Left lung (tissue), 10 donors: Measurements from ENCODE around the gene COL9A1. TPM values are rescaled to one million over a fixed set of nuclear protein-coding genes. Genes with fewer than 3 reads are reported as not detected.

Source experiments
- ATAC-seq: fragments of 200-7000 bp; cut with Tn5 transposase; one replicate; pipeline ENCODE4 v1.9.1; 2020; ENCODE audit warnings: moderate library complexity
- DNase-seq, 4 donors: peaks; one replicate each; pipeline ENCODE4 v3.0.0-alpha.2; 2013 to 2020
- H3K27ac ChIP-seq, 2 donors: fragments of 200-600 bp; sonication (generic) in 1 of 2; one replicate each; pipeline versions ENCODE4 v1.5.0 to v1.8.0; 2020 to 2021
- H3K27me3 ChIP-seq, 2 donors: fragments of 200-600 bp; sonication (generic) in 1 of 2; one replicate each; pipeline versions ENCODE4 v1.5.0 to v1.8.0; 2020 to 2021
- H3K36me3 ChIP-seq, 2 donors: fragments of 200-600 bp; sonication (generic) in 1 of 2; one replicate each; pipeline versions ENCODE4 v1.5.0 to v1.8.0; 2020 to 2021
- H3K4me1 ChIP-seq, 2 donors: fragments of 200-600 bp; one replicate each; pipeline ENCODE4 v1.8.0; 2021
- H3K4me3 ChIP-seq, 2 donors: fragments of 200-600 bp; sonication (generic) in 1 of 2; one replicate each; pipeline versions ENCODE4 v1.5.0 to v1.8.0; 2020 to 2021; ENCODE audit warnings: mild to moderate bottlenecking in 1 of 2
- H3K9me3 ChIP-seq, 2 donors: fragments of 200-600 bp; sonication (generic) in 1 of 2; one replicate each; pipeline versions ENCODE4 v1.5.0 to v1.8.0; 2020 to 2021
- CTCF ChIP-seq, 2 donors: fragments of 200-600 bp; sonication (generic) in 1 of 2; IDR thresholded peaks; one replicate each; pipeline versions ENCODE4 v1.5.0 to v1.8.0; 2021; ENCODE audit warnings: antibody characterized with exemption in 2 of 2
- intact Hi-C, 2 donors: fragments of 100-400 bp; cut with DNase I; formaldehyde crosslinking; loops; one replicate each; pipeline versions ENCODE4 v1.11.2 to v1.14.2; 2022
- polyA plus RNA-seq, 6 donors: library from polyadenylated mRNA; unstranded; fragments of 120-200 nt; gene quantifications; one replicate each; pipeline ENCODE4 v1.2.1, GENCODE V29; 2013; ENCODE audit not compliant: insufficient read length in 6 of 6
- total RNA-seq, 2 donors: library from RNA; stranded (reverse); fragmentation: NEBNext Ultra II Directional; extraction: Animal tissue kit (Norgen Biotek cat#: 25700); gene quantifications; one replicate each; pipeline ENCODE4 v1.2.1, GENCODE V29; 2021
- donor health status: DM: no; HTN: yes; CAD: no.
- donor health status: DM: no; HTN: no; CAD: no.

The COL9A1 gene
- total and polyA plus RNA-seq, 8 donors, result 1.0 to 2.1 (median 1.5) TPM; not detected in 2

GRCh38 chr6:70241991-70242420, 60.9 kb downstream of the COL9A1 start:
- DNase-seq (peak in 1 of 4 donors; percentile 36), ATAC-seq (no peak)
- H3K9me3 ChIP-seq, result no peaks in the 10 kb centered on the region
- no peak for TF ChIP-seq CTCF (IDR thresholded peaks at IDR 0.05)
- no peak overlapping the region for H3K4me3 ChIP-seq
- no peaks in the 10 kb centered on the region for H3K4me1 ChIP-seq
- no peaks in the 10 kb centered on the region for H3K36me3 ChIP-seq
- no peak overlapping the region for H3K27ac ChIP-seq
- peaks cover 0 to 5% of the 10 kb centered on the region in 2 donors for H3K27me3 ChIP-seq
- intact Hi-C loops, result no loop called here

GRCh38 chr6:70241031-70241430, 61.9 kb downstream of the COL9A1 start:
- Histone ChIP-seq H3K27ac (no peak overlapping the region), H3K9me3 (no peaks in the 10 kb centered on the region), H3K27me3 (peaks cover 0 to 5% of the 10 kb centered on the region in 2 donors), H3K36me3 (no peaks in the 10 kb centered on the region), H3K4me3 (no peak overlapping the region), H3K4me1 (no peaks in the 10 kb centered on the region)
- TF ChIP-seq CTCF (IDR thresholded peaks at IDR 0.05), result no peak
- intact Hi-C loops, result no loop called here
- ATAC-seq (no peak), DNase-seq (peak in 1 of 4 donors; percentile 47)

- no peak for TF ChIP-seq CTCF (IDR thresholded peaks at IDR 0.05)
- Histone ChIP-seq H3K27ac (no peak overlapping the region), H3K27me3 (peaks cover 0 to 5% of the 10 kb centered on the region in 2 donors), H3K4me1 (no peaks in the 10 kb centered on the region), H3K4me3 (no peak overlapping the region), H3K36me3 (no peaks in the 10 kb centered on the region), H3K9me3 (no peaks in the 10 kb centered on the region)
- intact Hi-C loops, result no loop called here
- no peak for ATAC-seq
- DNase-seq, result no peak
Observed at GRCh38 chr6:70236343-70236742, 66.5 kb downstream of the COL9A1 start.

GRCh38 chr6:70234561-70235236, 68.2 kb downstream of the COL9A1 start:
- H3K27ac ChIP-seq, result no peak overlapping the region
- peaks cover 0 to 5% of the 10 kb centered on the region in 2 donors for H3K27me3 ChIP-seq
- intact Hi-C loops, result no loop called here
- no peak for TF ChIP-seq CTCF (IDR thresholded peaks at IDR 0.05)
- no peaks in the 10 kb centered on the region for H3K36me3 ChIP-seq
- no peak overlapping the region for H3K4me3 ChIP-seq
- no peaks in the 10 kb centered on the region for H3K9me3 ChIP-seq
- DNase-seq, result peak in 1 of 4 donors; percentile 60
- no peak for ATAC-seq
- no peaks in the 10 kb centered on the region for H3K4me1 ChIP-seq

- no peak overlapping the region for H3K27ac ChIP-seq
- H3K9me3 ChIP-seq, result no peaks in the 10 kb centered on the region
- intact Hi-C loops, result no loop called here
- ATAC-seq, result no peak
- no peaks in the 10 kb centered on the region for H3K27me3 ChIP-seq
- no peaks in the 10 kb centered on the region for H3K4me1 ChIP-seq
- no peak for TF ChIP-seq CTCF (IDR thresholded peaks at IDR 0.05)
- no peaks in the 10 kb centered on the region for H3K36me3 ChIP-seq
- no peak for DNase-seq
- no peak overlapping the region for H3K4me3 ChIP-seq
Observed at GRCh38 chr6:70231311-70231710, 71.6 kb downstream of the COL9A1 start.
